HG02973 (cell line): Measurements from ENCODE around the gene OXNAD1.

Experiments
- ATAC-seq: cut with Tn5 transposase; IDR thresholded peaks from one replicate; pipeline ENCODE4 v1.9.1; 2021; ENCODE audit warnings: moderate library complexity; ENCODE audit not compliant: unreplicated experiment

OXNAD1 gene

GRCh38 chr3:16245609-16246008, 19.4 kb upstream of the OXNAD1 start:
- no peak for ATAC-seq

- ATAC-seq: peak; percentile 75
Measured at GRCh38 chr3:16247282-16248061, 17.5 kb upstream of the OXNAD1 start.

GRCh38 chr3:16248556-16248955, 16.5 kb upstream of the OXNAD1 start:
- ATAC-seq: no peak

GRCh38 chr3:16249336-16249735, 15.7 kb upstream of the OXNAD1 start:
- no peak for ATAC-seq

GRCh38 chr3:16249886-16250285, 15.1 kb upstream of the OXNAD1 start:
- ATAC-seq: no peak

- ATAC-seq: no peak
Measured at GRCh38 chr3:16251316-16252085, 13.5 kb upstream of the OXNAD1 start.

- peak; percentile 44 for ATAC-seq
Measured at GRCh38 chr3:16252243-16252978, 12.6 kb upstream of the OXNAD1 start.

- ATAC-seq: no peak
Measured at GRCh38 chr3:16252988-16253387, 12.0 kb upstream of the OXNAD1 start.

- ATAC-seq: no peak
Measured at GRCh38 chr3:16253601-16254000, 11.4 kb upstream of the OXNAD1 start.

GRCh38 chr3:16254916-16255315, 10.1 kb upstream of the OXNAD1 start:
- ATAC-seq: no peak

GRCh38 chr3:16255326-16255725, 9.7 kb upstream of the OXNAD1 start:
- ATAC-seq: no peak

GRCh38 chr3:16255726-16256125, 9.3 kb upstream of the OXNAD1 start:
- ATAC-seq: no peak

- no peak for ATAC-seq
Measured at GRCh38 chr3:16257309-16257708, 7.7 kb upstream of the OXNAD1 start.

GRCh38 chr3:16258177-16258576, 6.8 kb upstream of the OXNAD1 start:
- ATAC-seq: no peak

GRCh38 chr3:16258866-16259265, 6.1 kb upstream of the OXNAD1 start:
- ATAC-seq: no peak

GRCh38 chr3:16260046-16260445, 5.0 kb upstream of the OXNAD1 start:
- ATAC-seq: no peak

- no peak for ATAC-seq
Measured at GRCh38 chr3:16262174-16262573, 2.8 kb upstream of the OXNAD1 start.

GRCh38 chr3:16264174-16264707, 771 bp upstream of the OXNAD1 start:
- ATAC-seq: no peak

GRCh38 chr3:16265455-16265786, 409 bp downstream of the OXNAD1 start:
- ATAC-seq: no peak

- no peak for ATAC-seq
Measured at GRCh38 chr3:16266714-16267113, 1.7 kb downstream of the OXNAD1 start.

- ATAC-seq: no peak
Measured at GRCh38 chr3:16270855-16271254, 5.8 kb downstream of the OXNAD1 start.

- no peak for ATAC-seq
Measured at GRCh38 chr3:16272588-16272987, 7.6 kb downstream of the OXNAD1 start.
